T-cell (primary cell): ENCODE results near the gene APRT. TPM values are rescaled to one million over a fixed set of nuclear protein-coding genes. Genes with fewer than 3 reads are reported as not detected.

ENCODE experiments used
- ATAC-seq, 4 experiments: fragments of 200-7000 bp in 3 of 4; fragments of 150-1000 bp in 1 of 4; cut with Tn5 transposase; replicated peaks in 1 of 4; 1 replicate in 3 of 4; 2 replicates in 1 of 4; pipeline ENCODE4 v1.10.0; 2021; ENCODE audit warnings: moderate library complexity in 3 of 4, mild to moderate bottlenecking in 2 of 4, moderate number of reproducible peaks in 1 of 4
- CTCF ChIA-PET, 2 donors: fragments of 300-600 bp; sonication (Branson Sonifier 250); formaldehyde crosslinking; loops; one replicate each; lab custom pipeline; 2022; ENCODE audit warnings: antibody characterized with exemption in 2 of 2; lab: Charles Lee
- POLR2A ChIA-PET, 2 donors: fragments of 300-600 bp; sonication (Branson Sonifier 250); formaldehyde crosslinking; loops; one replicate each; lab custom pipeline; 2022; ENCODE audit warnings: antibody characterized with exemption in 2 of 2; lab: Charles Lee
- DNase-seq, 35 experiments: peaks; one replicate each; pipeline versions ENCODE4 v3.0.0 to v3.0.0-alpha.2; 2013 to 2023
- H3K27ac ChIP-seq: one replicate; pipeline ENCODE4 v1.5.1; 2013; ENCODE audit warnings: low read length
- H3K27me3 ChIP-seq, 2 experiments: replicated peaks in 1 of 2; 1 replicate in 1 of 2; 2 replicates in 1 of 2; pipeline versions ENCODE4 v1.6.1 to v1.7.0; 2013; ENCODE audit warnings: low read length in 1 of 2, mixed read lengths in 1 of 2; ENCODE audit not compliant: control insufficient read depth in 2 of 2, insufficient read depth in 2 of 2; ENCODE audit errors: extremely low read depth in 1 of 2
- H3K36me3 ChIP-seq, 2 donors: 1 replicate in 1 of 2; 2 replicates in 1 of 2; pipeline versions ENCODE4 v1.6.1 to v1.7.0; 2013; ENCODE audit warnings: low read length in 1 of 2; ENCODE audit not compliant: control insufficient read depth in 2 of 2, insufficient read depth in 1 of 2; ENCODE audit errors: extremely low read depth in 1 of 2
- H3K4me1 ChIP-seq, 2 experiments: 1 replicate in 1 of 2; 2 replicates in 1 of 2; pipeline versions ENCODE4 v1.6.1 to v1.7.0; 2013; ENCODE audit warnings: low read length in 2 of 2, mixed read lengths in 1 of 2; ENCODE audit not compliant: insufficient read depth in 2 of 2, control insufficient read depth in 1 of 2; ENCODE audit errors: extremely low read depth in 1 of 2
- H3K4me3 ChIP-seq, 2 donors: 1 replicate in 1 of 2; 2 replicates in 1 of 2; pipeline versions ENCODE4 v1.5.1 to v1.7.0; 2013; ENCODE audit warnings: mild to moderate bottlenecking in 2 of 2, low read length in 1 of 2, moderate library complexity in 1 of 2; ENCODE audit not compliant: control insufficient read depth in 1 of 2; ENCODE audit errors: extremely low read depth in 1 of 2
- H3K9me3 ChIP-seq: 2 replicates; pipeline ENCODE4 v1.7.0; 2013
- H3K27ac Mint-ChIP-seq, 2 donors: one replicate each; pipeline ENCODE4 v1.8.0; 2020 to 2021; ENCODE audit warnings: mild to moderate bottlenecking in 2 of 2, mixed read lengths in 2 of 2
- H3K27me3 Mint-ChIP-seq, 2 donors: one replicate each; pipeline ENCODE4 v1.8.0; 2021 to 2022; ENCODE audit warnings: mixed read lengths in 2 of 2
- H3K36me3 Mint-ChIP-seq: one replicate; pipeline ENCODE4 v1.8.0; 2021; ENCODE audit warnings: mixed read lengths
- H3K4me1 Mint-ChIP-seq, 3 donors: one replicate each; pipeline ENCODE4 v1.8.0; 2020 to 2022; ENCODE audit warnings: mixed read lengths in 3 of 3, mild to moderate bottlenecking in 1 of 3
- H3K4me3 Mint-ChIP-seq, 3 donors: one replicate each; pipeline ENCODE4 v1.8.0; 2020 to 2022; ENCODE audit warnings: mild to moderate bottlenecking in 3 of 3, mixed read lengths in 3 of 3, moderate library complexity in 3 of 3
- H3K9me3 Mint-ChIP-seq, 3 donors: one replicate each; pipeline ENCODE4 v1.8.0; 2020 to 2022; ENCODE audit warnings: mixed read lengths in 3 of 3
- WGBS: methylation state at CpG from one replicate; pipeline ENCODE4 v1.1.5; 2013; ENCODE audit warnings: missing lambda C conversion rate; ENCODE audit not compliant: insufficient coverage; 5-methylcytosine and 5-hydroxymethylcytosine counted together
- total RNA-seq, 35 experiments: library from RNA in 6 of 35; stranded (reverse) in 6 of 35; fragments of 120-200 nt in 1 of 35; gene quantifications; one replicate each; pipeline versions ENCODE4 v1.2.1 to v1.2.4 and lab custom pipeline; 2013 to 2026

Gene APRT
- total RNA-seq, 5 donors from 2014 or later (not counting 1 experiment from before 2014, with no cell fraction given), result 166 to 245 (median 228) TPM

- Mint-ChIP-seq H3K9me3 (no peaks in the 10 kb centered on the region), H3K4me1 (peaks cover 15 to 18% (median 16%) of the 10 kb centered on the region in 3 donors), H3K27me3 (no peaks in the 10 kb centered on the region), H3K36me3 (peaks cover 3% of the 10 kb centered on the region), H3K4me3 (no peak overlapping the region), H3K27ac (no peak overlapping the region)
- WGBS, result 94% methylated on average over 29 of the region's 33 CpGs
- ATAC-seq, result no peak
- Histone ChIP-seq H3K27ac (no peak overlapping the region), H3K36me3 (peaks cover 0 to 2% of the 10 kb centered on the region in 2 donors), H3K4me1 (peaks cover 2 to 15% of the 10 kb centered on the region in 2 experiments), H3K4me3 (no peak overlapping the region), H3K27me3 (no peaks in the 10 kb centered on the region), H3K9me3 (no peaks in the 10 kb centered on the region)
- ChIA-PET CTCF (no interaction called here), POLR2A (no interaction called here)
- DNase-seq, result no peak
These were observed 38.9 kb upstream of the APRT start for GRCh38 chr16:88850531-88851199.

- no peaks in the 10 kb centered on the region for H3K27me3 Mint-ChIP-seq
- ChIA-PET CTCF (interaction anchor here in 1 of 2 donors (0.6 kb wide), 1 partner anchor 19 kb away, joined by 3 read pairs; no protein-coding TSS in a partner anchor), POLR2A (interaction anchor here in 1 of 2 donors (0.6 kb wide), 1 partner anchor 229 kb away, joined by 3 read pairs; no protein-coding TSS in a partner anchor)
- no peaks in the 10 kb centered on the region for H3K9me3 ChIP-seq
- H3K4me1 Mint-ChIP-seq, result peaks cover 2 to 5% (median 5%) of the 10 kb centered on the region in 3 donors
- H3K9me3 Mint-ChIP-seq, result no peaks in the 10 kb centered on the region
- no peaks in the 10 kb centered on the region for H3K27me3 ChIP-seq
- peaks cover 0 to 2% of the 10 kb centered on the region in 2 donors for H3K36me3 ChIP-seq
- H3K27ac Mint-ChIP-seq, result no peak overlapping the region
- peaks cover 3% of the 10 kb centered on the region for H3K36me3 Mint-ChIP-seq
- ATAC-seq (no peak), DNase-seq (no peak)
- no peak overlapping the region for H3K4me3 ChIP-seq
- 97% methylated on average over 20 of the region's 21 CpGs for WGBS
- H3K27ac ChIP-seq, result no peak overlapping the region
- H3K4me1 ChIP-seq, result no peaks in the 10 kb centered on the region
- no peak overlapping the region for H3K4me3 Mint-ChIP-seq
These were observed 36.8 kb upstream of the APRT start for GRCh38 chr16:88848557-88848956.

GRCh38 chr16:88847654-88848053 is 35.9 kb upstream of the APRT start:
- ChIA-PET CTCF (no interaction called here), POLR2A (interaction anchor here in 1 of 2 donors (0.6 kb wide), 1 partner anchor 228 kb away, joined by 3 read pairs; no protein-coding TSS in a partner anchor)
- Mint-ChIP-seq H3K36me3 (peaks cover 3% of the 10 kb centered on the region), H3K27me3 (no peaks in the 10 kb centered on the region), H3K9me3 (no peaks in the 10 kb centered on the region), H3K4me1 (peaks cover 2 to 5% (median 4%) of the 10 kb centered on the region in 3 donors), H3K27ac (no peak overlapping the region), H3K4me3 (no peak overlapping the region)
- Histone ChIP-seq H3K27ac (no peak overlapping the region), H3K4me3 (no peak overlapping the region), H3K36me3 (peaks cover 0 to 2% of the 10 kb centered on the region in 2 donors), H3K9me3 (no peaks in the 10 kb centered on the region), H3K4me1 (no peaks in the 10 kb centered on the region), H3K27me3 (no peaks in the 10 kb centered on the region)
- DNase-seq, result no peak
- no peak for ATAC-seq
- 94% methylated on average over 18 of the region's 18 CpGs for WGBS

- Histone ChIP-seq H3K36me3 (peaks cover 0 to 4% of the 10 kb centered on the region in 2 donors), H3K4me1 (no peaks in the 10 kb centered on the region), H3K27ac (no peak overlapping the region), H3K27me3 (no peaks in the 10 kb centered on the region), H3K9me3 (no peaks in the 10 kb centered on the region), H3K4me3 (no peak overlapping the region)
- Mint-ChIP-seq H3K36me3 (peaks cover 3% of the 10 kb centered on the region), H3K27ac (no peak overlapping the region), H3K4me1 (no peaks in the 10 kb centered on the region), H3K27me3 (no peaks in the 10 kb centered on the region), H3K4me3 (no peak overlapping the region), H3K9me3 (no peaks in the 10 kb centered on the region)
- ATAC-seq (no peak), DNase-seq (no peak)
- POLR2A ChIA-PET, result no interaction called here
- CTCF ChIA-PET, result interaction anchor here in 1 of 2 donors (0.7 kb wide), 2 partner anchors 513 to 537 kb away, joined by 3 to 5 read pairs; no protein-coding TSS in a partner anchor
- WGBS, result 95% methylated on average over 9 of the region's 9 CpGs
These were observed 34.4 kb upstream of the APRT start for GRCh38 chr16:88846088-88846487.

- ChIA-PET POLR2A (no interaction called here), CTCF (interaction anchor here in 1 of 2 donors (1.5 kb wide), 1 partner anchor 13 kb away, joined by 4 read pairs; no protein-coding TSS in a partner anchor)
- ATAC-seq, result no peak
- 86% methylated on average over 6 of the region's 11 CpGs for WGBS
- no peaks in the 10 kb centered on the region for H3K9me3 Mint-ChIP-seq
- no peak overlapping the region for H3K4me3 ChIP-seq
- no peaks in the 10 kb centered on the region for H3K4me1 ChIP-seq
- no peak overlapping the region for H3K27ac ChIP-seq
- H3K36me3 ChIP-seq, result peaks cover 0 to 17% of the 10 kb centered on the region in 2 donors
- H3K27me3 ChIP-seq, result no peaks in the 10 kb centered on the region
- no peak overlapping the region for H3K27ac Mint-ChIP-seq
- H3K4me3 Mint-ChIP-seq, result no peak overlapping the region
- no peaks in the 10 kb centered on the region for H3K4me1 Mint-ChIP-seq
- H3K27me3 Mint-ChIP-seq, result no peaks in the 10 kb centered on the region
- H3K9me3 ChIP-seq, result no peaks in the 10 kb centered on the region
- peaks cover 7% of the 10 kb centered on the region for H3K36me3 Mint-ChIP-seq
- DNase-seq, result no peak
These were observed 32.8 kb upstream of the APRT start for GRCh38 chr16:88844419-88845036.

- ATAC-seq, result no peak
- no peak overlapping the region for H3K4me3 ChIP-seq
- no peaks in the 10 kb centered on the region for H3K9me3 Mint-ChIP-seq
- 92% methylated on average over 18 of the region's 20 CpGs for WGBS
- H3K36me3 Mint-ChIP-seq, result peaks cover 7% of the 10 kb centered on the region
- H3K27me3 Mint-ChIP-seq, result no peaks in the 10 kb centered on the region
- H3K4me1 Mint-ChIP-seq, result no peaks in the 10 kb centered on the region
- no peaks in the 10 kb centered on the region for H3K9me3 ChIP-seq
- no peaks in the 10 kb centered on the region for H3K27me3 ChIP-seq
- DNase-seq, result no peak
- peaks cover 0 to 27% of the 10 kb centered on the region in 2 donors for H3K36me3 ChIP-seq
- H3K27ac ChIP-seq, result no peak overlapping the region
- no peak overlapping the region for H3K27ac Mint-ChIP-seq
- ChIA-PET POLR2A (no interaction called here), CTCF (no interaction called here)
- H3K4me1 ChIP-seq, result no peaks in the 10 kb centered on the region
- no peak overlapping the region for H3K4me3 Mint-ChIP-seq
These were observed 31.5 kb upstream of the APRT start for GRCh38 chr16:88843256-88843655.
